Lower leg skin (tissue), 4 donors: Measurements from ENCODE around the gene SYCP2. TPM values are rescaled to one million over a fixed set of nuclear protein-coding genes. Genes with fewer than 3 reads are reported as not detected.

Experiments used
- DNase-seq, 2 donors: peaks; one replicate each; pipeline ENCODE4 v3.0.0-alpha.2; 2019; ENCODE audit warnings: low spot score in 2 of 2
- H3K4me3 ChIP-seq: fragments of 200-600 bp; sonication (generic); 2 replicates; pipeline ENCODE4 v1.5.1; 2017; ENCODE audit warnings: mild to moderate bottlenecking, low read depth; ENCODE audit not compliant: poor library complexity, severe bottlenecking
- POLR2A ChIP-seq, 2 donors: fragments of 450-650 bp; IDR thresholded peaks; one replicate each; pipeline ENCODE4 v1.6.1; 2016 to 2017; ENCODE audit warnings: antibody characterized with exemption in 2 of 2, mild to moderate bottlenecking in 1 of 2, moderate library complexity in 1 of 2
- WGBS, 2 donors: methylation state at CpG; one replicate each; pipeline ENCODE4 v1.1.5; 2018; 5-methylcytosine and 5-hydroxymethylcytosine counted together
- intact Hi-C: fragments of 100-400 bp; cut with DNase I; formaldehyde crosslinking; loops from one replicate; pipeline ENCODE4 v1.15.0; 2023; ENCODE audit warnings: low total_unique reads
- total RNA-seq, 4 donors: library from RNA; depleted of rRNA; stranded (reverse); fragments of >200 nt; gene quantifications; one replicate each; pipeline ENCODE4 v1.1.0, GENCODE V29; 2016
- TF ChIP-seq, protein P1 (sequence below), 3 donors: fragments of 450-650 bp; IDR thresholded peaks; one replicate each; pipeline ENCODE4 v1.5.1; 2016; ENCODE audit warnings: antibody characterized with exemption in 3 of 3, mild to moderate bottlenecking in 3 of 3, moderate library complexity in 2 of 3

The SYCP2 gene
- total RNA-seq, 4 donors from 2014 or later: 1.9 to 12.9 (median 2.4) TPM

DNA sequence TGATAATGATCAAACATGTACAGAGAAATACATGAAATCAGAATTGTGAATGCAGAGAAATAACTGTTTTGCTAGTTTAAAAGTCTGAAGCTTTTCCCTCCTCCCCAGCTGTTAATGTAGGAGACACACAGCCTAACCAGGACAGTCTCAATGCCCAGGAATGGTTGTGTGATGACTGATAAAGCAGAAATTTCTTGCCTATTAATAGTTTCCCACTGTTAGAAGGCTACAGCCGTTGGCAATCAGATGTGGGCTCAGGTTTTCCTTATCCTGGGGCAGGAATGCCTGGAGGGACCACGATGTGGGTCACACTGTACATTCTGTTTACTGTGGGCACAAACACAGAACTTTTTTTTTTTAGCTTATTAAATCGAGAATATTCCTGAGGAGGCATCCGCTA is 4.8 kb upstream of the SYCP2 start:
- no peak for TF ChIP-seq POLR2A (IDR thresholded peaks at IDR 0.05)
- TF ChIP-seq, protein P1, sequence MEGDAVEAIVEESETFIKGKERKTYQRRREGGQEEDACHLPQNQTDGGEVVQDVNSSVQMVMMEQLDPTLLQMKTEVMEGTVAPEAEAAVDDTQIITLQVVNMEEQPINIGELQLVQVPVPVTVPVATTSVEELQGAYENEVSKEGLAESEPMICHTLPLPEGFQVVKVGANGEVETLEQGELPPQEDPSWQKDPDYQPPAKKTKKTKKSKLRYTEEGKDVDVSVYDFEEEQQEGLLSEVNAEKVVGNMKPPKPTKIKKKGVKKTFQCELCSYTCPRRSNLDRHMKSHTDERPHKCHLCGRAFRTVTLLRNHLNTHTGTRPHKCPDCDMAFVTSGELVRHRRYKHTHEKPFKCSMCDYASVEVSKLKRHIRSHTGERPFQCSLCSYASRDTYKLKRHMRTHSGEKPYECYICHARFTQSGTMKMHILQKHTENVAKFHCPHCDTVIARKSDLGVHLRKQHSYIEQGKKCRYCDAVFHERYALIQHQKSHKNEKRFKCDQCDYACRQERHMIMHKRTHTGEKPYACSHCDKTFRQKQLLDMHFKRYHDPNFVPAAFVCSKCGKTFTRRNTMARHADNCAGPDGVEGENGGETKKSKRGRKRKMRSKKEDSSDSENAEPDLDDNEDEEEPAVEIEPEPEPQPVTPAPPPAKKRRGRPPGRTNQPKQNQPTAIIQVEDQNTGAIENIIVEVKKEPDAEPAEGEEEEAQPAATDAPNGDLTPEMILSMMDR (IDR thresholded peaks at IDR 0.05): no peak
- 48 to 49% methylated on average over 4 of the region's 4 CpGs for WGBS, 2 donors

DNA sequence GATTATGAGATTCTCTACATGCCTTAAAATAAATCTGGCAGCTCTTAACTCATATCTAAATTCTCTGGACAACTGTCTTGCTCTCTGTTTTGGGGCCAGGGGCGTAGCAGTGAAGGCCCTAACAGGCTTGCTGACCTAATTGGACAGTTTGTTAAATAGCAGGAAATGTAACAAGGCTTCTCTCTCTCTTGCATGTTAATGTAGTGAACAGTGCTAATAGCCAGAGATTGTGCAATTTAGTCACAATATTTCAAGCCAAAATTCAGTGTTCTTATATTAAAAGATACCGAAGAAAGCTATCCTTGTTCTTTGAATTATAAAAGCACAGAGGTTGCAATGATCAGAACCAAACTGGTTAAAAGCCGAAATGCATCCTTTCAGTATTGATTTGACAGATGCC is 3.7 kb upstream of the SYCP2 start:
- WGBS, 2 donors: 47 to 56% methylated on average over 3 of the region's 3 CpGs
- no peak for DNase-seq
- intact Hi-C loops: no loop called here
- TF ChIP-seq, protein P1 (IDR thresholded peaks at IDR 0.05): no peak
- no peak for TF ChIP-seq POLR2A (IDR thresholded peaks at IDR 0.05)
- no peak overlapping the region for H3K4me3 ChIP-seq

More for the DNA sequence above, 4.8 kb upstream of the SYCP2 start:
- intact Hi-C loops: no loop called here
- no peak overlapping the region for H3K4me3 ChIP-seq
- DNase-seq: no peak

GRCh38 chr20:59936409-59936808 is 3.0 kb upstream of the SYCP2 start:
- no peak for TF ChIP-seq POLR2A (IDR thresholded peaks at IDR 0.05)
- TF ChIP-seq, protein P1 (IDR thresholded peaks at IDR 0.05): no peak
- 63 to 74% methylated on average over 4 of the region's 4 CpGs for WGBS, 2 donors
- no peak overlapping the region for H3K4me3 ChIP-seq
- DNase-seq: no peak
- intact Hi-C loops: no loop called here

DNA sequence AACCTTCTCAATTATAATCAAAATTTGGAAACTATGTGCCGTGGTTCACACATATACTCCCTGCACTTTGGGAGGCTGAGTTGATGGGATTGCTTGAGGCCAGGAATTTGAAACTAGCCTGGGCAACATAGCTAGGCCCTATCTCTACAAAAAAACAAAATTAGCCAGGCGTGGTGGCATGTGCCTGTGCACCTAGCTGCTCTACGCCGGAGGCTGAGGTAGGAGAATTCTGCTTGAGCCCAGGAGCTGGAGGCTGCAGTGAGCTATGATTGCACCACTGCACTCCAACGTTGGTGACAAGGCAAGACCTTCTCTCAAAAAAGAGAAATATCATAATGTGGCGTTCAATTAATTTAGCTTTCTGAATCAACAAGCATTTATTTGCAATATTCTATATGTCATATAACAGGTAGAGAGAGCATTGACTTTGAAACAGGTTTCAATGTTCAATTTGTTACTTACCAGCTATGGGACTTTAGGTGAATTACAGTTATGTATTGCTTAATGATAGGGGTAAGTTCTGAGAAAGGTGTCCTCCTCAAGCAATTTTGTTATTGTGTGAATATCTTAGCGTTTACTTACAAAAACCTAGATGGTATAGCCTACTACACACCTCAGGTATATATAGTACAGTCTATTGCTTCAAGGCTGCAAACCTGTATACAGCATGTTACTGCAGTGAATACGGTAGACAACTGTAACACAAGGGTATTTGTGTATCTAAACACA is 2.2 kb upstream of the SYCP2 start:
- DNase-seq: no peak
- WGBS, 2 donors: 83 to 86% methylated on average over 8 of the region's 8 CpGs
- H3K4me3 ChIP-seq: no peak overlapping the region
- intact Hi-C loops: no loop called here
- TF ChIP-seq, protein P1 (IDR thresholded peaks at IDR 0.05): no peak
- TF ChIP-seq POLR2A (IDR thresholded peaks at IDR 0.05): no peak

GRCh38 chr20:59933849-59934585 is 580 bp upstream of the SYCP2 start:
- peak overlapping the region; percentile 48 for H3K4me3 ChIP-seq
- TF ChIP-seq, protein P1 (IDR thresholded peaks at IDR 0.05): peak in 1 of 3 donors; percentile 58
- TF ChIP-seq POLR2A (IDR thresholded peaks at IDR 0.05): no peak
- WGBS, 2 donors: 5% methylated on average over 48 to 53 of the region's 59 CpGs
- intact Hi-C loops: no loop called here
- peak; percentile 58 to 96 for DNase-seq
